ENCODE measurements around the gene WDR11.
"Not testable (repeated sequence)": the region's sequence is repeated elsewhere in the genome, so short reads cannot be mapped to it uniquely, and the experiment has no call there.

Gene WDR11

GRCh38 chr10:120861178-120861855 lies 10.2 kb downstream of the WDR11 start:
- DNase-seq (ENCODE audit: low spot score) = no peak

- DNase-seq (ENCODE audit: low spot score) = no peak
Measured at GRCh38 chr10:120873741-120874140, 22.6 kb downstream of the WDR11 start.

GRCh38 chr10:120883071-120883470 lies 31.9 kb downstream of the WDR11 start:
- no peak for DNase-seq (ENCODE audit: low spot score)

GRCh38 chr10:120887482-120887881 lies 36.3 kb downstream of the WDR11 start:
- DNase-seq (ENCODE audit: low spot score) = no peak

GRCh38 chr10:120891365-120891764 lies 40.2 kb downstream of the WDR11 start:
- no peak for DNase-seq (ENCODE audit: low spot score)

DNA sequence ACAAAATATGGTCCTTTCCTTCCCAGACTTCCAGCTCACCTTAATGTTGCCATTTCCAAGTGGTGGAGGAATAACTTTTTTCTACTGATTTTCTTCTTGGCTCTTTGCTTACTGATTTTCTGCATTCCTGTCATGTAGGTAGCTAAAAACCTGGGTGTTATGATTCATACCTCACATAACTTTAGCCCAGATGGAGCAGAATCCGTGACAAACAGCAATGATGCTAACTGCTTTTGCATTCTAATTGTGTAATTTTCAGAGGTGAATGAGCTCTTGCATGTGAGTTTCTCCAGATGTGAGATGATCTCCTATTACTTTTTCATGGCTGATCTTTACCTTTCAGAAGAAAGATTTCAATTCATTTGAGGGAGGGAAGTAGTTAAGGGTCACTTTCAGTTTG lies 43.4 kb downstream of the WDR11 start:
- DNase-seq (ENCODE audit: low spot score) = no peak

- peak; percentile 6 for DNase-seq (ENCODE audit: low spot score)
Measured at GRCh38 chr10:120897343-120897742, 46.2 kb downstream of the WDR11 start.

DNA sequence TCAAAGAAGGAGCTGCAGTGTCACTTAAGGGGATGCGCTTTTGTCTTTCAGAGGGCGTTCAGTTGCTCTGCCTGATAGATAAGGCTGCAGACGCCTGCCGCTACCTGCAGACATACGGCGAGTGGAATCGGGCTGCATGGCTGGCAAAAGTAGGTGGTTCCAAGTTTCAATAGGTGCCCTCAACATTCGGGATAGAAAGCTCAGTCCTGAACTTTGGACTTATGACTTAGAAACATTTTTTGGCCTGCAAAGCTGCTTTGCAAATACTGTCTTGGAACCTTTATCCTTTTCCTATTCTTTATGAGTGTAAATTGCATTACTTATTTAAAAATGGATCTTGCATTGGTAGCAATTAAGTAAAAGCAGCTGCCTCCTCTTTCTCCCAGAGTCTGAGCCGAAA lies 54.1 kb downstream of the WDR11 start:
- no peak for DNase-seq (ENCODE audit: low spot score)

GRCh38 chr10:120917521-120918250 lies 66.5 kb downstream of the WDR11 start:
- DNase-seq (ENCODE audit: low spot score) = no peak

DNA sequence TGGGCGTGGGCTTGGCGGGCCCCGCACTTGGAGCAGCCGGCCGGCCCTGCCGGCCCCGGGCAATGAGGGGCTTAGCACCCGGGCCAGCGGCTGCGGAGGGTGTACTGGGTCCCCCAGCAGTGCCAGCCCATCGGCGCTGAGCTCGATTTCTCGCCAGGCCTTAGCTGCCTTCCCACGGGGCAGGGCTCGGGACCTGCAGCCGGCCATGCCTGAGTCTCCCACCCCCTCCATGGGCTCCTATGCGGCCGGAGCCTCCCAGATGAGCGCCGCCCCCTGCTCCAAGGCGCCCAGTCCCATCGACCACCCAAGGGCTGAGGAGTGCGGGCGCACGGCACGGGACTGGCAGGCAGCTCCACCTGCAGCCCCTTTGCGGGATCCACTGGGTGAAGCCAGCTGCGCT lies 72.7 kb downstream of the WDR11 start:
- not testable (repeated sequence) for DNase-seq (ENCODE audit: low spot score)

DNA sequence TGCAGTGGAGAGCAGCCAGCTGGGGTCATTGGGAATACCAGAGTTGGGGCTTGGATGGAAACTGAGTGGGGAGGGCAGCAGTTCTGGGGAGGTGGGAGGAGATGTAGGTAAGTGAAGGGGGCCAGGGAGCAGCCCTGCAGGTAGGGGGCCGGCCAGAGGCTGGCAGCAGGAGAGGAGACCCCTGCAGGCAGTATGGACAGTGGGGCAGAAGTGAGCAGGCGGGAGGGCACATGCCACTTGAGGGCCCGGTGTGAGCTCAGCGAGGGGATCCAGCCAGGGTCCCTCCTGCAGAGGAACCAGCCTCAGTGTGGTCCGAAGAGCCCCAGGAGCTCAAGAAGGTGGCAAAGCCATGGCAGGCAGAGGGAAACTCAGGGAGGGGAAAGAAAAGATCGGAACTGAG lies 75.4 kb downstream of the WDR11 start:
- DNase-seq (ENCODE audit: low spot score) = no peak

DNA sequence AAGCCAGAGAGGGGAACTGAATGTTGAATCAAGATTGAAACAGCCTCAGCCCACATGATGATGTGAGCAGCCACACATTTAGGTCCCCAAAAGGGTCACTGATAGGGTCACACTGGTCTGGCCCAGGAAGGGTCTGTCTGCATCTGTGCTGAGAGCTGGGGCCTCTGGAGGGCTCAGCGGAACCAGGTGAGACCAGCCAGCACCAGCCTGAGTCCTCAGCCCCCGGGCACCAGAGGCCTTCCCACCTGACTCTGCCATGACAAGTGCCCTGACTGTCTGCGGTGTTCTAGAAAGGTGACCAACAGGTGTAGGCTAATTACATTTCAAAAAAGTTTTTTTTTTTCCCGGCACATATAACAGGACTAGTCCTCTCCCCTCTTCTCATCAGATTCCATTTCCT lies 76.2 kb downstream of the WDR11 start:
- no peak for DNase-seq (ENCODE audit: low spot score)

- DNase-seq (ENCODE audit: low spot score) = no peak
Measured at GRCh38 chr10:120929166-120929565, 78.0 kb downstream of the WDR11 start.

GRCh38 chr10:120931423-120931822 lies 80.3 kb downstream of the WDR11 start:
- DNase-seq (ENCODE audit: low spot score) = no peak

- DNase-seq (ENCODE audit: low spot score) = no peak
Measured at GRCh38 chr10:120931999-120932398, 80.8 kb downstream of the WDR11 start.

- no peak for DNase-seq (ENCODE audit: low spot score)
Measured at GRCh38 chr10:120938822-120939221, 87.7 kb downstream of the WDR11 start.

DNA sequence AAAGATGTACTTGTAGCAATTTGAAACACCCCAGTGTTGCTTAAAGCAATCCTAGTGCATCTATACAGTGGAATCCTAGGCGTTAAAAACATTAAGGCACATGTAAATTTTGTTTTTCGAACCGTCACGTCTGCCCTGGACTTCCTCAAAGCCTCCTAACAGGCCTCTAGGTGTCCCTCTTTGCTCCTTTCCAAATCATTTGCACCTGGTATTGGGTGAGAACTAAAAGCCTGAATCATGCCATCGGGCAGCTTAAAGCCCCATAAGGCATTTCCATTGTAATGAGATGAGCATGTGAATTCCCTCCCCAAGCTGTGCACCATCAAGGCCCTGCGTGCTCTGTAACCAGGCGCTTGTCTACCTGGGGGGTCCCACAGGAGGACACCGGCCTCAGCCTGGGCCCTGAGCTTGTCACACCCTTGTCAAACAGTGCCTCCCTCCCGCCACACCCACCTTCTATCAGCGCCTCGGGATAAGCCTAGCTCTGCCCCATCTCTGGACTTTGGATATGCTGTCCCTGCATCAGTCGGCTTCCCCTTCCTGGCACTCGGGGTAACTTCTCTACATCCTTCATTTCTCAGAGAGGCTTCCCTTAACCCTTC lies 89.2 kb downstream of the WDR11 start:
- no peak for DNase-seq (ENCODE audit: low spot score)

DNA sequence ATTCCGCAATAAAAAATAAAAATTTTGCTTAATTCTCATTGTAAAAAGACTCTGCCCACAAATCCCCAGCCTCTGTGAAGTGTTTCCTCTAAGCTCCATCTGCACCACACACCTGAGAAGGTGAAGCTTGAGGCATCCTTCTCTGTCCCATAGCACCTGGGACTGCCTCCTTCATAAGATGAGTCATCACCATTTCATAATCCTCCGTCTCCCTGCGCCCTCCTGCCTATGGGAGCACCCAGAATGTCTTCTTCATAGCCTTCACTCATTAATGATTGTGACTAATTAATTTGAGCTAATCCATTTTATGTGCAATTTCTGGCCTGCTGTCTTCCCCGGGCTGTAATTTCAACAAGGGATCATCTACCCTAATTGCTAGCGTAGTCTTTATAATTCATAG lies 90.3 kb downstream of the WDR11 start:
- DNase-seq (ENCODE audit: low spot score) = no peak

DNA sequence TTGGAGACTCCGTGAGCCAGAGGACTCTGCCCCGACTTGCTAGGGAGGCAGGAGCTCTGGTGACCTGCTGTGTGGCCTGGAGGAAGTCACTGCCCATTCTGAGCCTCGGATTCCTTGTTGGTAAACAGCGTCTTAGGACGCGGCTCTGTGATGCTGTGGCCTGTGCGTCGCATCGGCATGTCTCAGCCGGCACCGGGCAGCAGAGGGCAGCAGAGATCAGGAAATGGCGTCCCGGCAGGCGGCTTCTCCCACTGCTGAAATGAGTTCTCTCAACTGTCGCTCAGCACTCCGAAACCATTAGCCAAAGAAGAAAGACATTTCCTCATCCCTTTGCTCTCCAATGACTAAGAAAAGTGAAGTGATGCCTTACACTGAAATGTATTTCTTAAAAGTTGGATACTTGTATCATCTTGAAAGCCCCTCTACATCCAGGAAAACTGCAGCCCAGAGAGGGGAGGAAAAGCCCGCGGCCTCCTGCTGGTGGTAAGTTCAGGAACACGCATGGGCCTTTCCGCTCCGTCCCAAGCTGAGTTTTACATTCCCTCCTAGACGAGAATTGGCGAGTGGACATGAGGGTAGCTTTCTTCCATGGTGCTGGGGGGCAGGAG lies 91.7 kb downstream of the WDR11 start:
- peak; percentile 54 for DNase-seq (ENCODE audit: low spot score)

DNA sequence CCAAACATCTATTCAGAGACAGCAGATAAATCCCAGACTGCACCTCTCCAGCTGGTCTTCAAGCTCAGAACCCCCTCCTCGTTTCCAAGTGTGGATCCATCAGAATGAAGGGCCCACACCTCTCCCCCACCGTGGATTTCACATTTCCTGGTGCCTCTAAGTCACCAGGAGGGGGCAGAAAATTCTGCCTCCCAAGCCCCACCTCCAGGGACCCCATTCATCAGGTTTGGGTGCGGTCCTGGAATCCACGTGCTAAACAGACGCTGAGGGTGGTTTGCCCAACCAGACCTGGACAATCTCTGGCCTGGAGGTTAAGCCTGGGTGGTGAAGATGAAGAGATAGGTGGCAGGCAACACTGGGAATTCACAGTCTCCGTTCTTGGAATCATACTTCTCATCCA lies 92.4 kb downstream of the WDR11 start:
- DNase-seq (ENCODE audit: low spot score) = no peak

DNA sequence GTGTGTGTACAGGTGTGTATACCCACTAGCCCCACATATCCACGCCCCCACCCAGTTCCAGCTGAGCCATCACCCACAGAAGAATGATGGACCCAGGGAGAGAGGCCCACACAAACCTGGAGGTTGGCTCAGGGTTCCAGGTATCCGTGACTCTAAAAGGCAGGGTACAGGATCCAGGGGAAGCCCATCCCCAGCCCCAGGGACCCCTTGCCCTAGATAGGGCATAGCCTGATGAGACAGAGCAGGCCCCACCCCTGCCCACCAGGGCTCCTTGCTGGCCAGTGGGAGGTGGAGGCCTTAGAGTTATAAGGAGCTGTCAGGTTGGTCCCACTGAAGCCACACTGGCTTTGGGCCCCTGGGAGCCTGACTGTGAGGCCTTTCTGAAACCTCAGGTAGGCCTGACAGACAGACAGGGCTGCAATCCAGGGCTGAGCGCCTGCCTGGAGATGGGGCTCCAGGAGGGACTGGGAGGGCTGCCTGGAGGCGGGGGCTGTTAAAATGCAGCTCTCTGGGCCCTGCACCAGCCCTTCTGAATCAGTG lies 93.5 kb downstream of the WDR11 start:
- DNase-seq (ENCODE audit: low spot score) = no peak

DNA sequence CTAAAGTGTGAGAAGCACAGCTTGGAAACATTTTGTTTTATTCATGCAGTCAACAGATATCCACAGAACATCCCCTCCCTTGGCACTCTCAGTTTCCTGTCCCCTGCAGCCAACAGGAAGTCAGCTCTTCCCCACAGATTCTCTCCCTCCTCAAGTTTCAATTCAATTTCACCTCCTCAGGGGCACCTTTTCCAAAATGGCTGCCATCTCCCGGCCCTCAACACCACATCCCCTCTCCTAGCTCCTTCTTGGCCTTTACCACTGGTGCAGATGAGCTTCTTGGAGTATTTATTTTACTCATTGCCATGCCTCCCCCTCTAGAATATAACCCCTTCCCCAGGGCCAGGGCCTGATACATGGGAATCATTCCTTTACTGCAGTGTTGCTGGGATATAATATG lies 94.0 kb downstream of the WDR11 start:
- DNase-seq (ENCODE audit: low spot score) = no peak

DNA sequence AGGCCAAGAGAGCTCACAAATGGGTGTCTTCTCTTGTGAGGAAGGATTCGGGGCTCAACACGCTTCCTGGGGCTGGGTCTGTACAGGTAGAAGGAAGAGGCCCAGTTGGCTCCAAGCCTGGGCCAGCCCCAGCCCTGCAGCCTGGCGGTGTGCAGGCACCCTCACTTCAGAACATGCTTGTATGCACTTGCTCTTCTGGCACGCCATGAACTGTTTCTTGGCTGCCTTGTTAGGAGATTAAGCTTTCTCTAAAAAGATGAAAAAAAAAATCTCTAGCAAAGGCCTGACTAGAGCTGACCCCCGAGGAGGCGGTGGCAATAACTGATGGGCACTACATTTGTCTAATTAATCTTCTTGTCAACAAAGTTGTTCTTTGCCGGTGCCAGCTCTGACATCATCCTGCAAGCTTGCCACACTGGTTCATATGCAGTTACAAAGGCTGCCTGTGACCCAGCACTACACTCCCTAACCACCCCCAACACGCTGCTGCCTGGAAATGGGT lies 94.7 kb downstream of the WDR11 start:
- no peak for DNase-seq (ENCODE audit: low spot score)

All from SW480 (cell line).